SHP77 (cell line): ENCODE results near the gene CSRNP3.
"Not testable (repeated sequence)": the region's sequence is repeated elsewhere in the genome, so short reads cannot be mapped to it uniquely, and the experiment has no call there.

Source experiments
- DNase-seq, 2 experiments: peaks; one replicate each; lab custom pipeline; 2025; lab: John Stamatoyannopoulos, UW

The CSRNP3 gene

DNA sequence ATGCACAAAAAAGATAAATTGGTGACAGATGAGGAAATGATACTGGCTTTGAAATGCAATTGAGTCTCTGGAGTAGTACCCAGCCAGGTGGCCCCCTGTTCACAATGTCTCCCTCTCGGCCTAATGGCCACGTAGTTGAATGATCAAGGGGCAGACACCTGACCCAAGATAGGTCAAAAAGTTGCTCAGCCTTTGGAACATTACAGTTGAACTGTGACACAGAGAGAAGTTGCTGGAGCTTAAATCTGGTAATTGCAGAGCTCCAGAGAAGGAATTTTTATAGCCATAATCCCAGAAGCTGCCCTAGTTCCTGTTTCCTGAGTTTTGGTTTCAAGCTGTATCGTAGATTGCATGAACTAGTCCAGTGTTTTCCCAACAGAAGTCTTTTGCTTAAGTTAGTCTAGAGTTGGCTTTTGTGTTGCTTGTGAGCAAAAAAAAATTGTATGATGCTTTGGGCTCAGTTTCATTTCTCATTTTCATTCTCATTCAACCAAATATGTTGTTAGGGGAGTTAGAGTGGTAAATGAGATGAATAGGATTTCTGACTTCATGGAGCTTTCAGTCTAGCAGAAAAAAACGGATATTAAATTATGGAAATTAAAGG is 117.9 kb downstream of the CSRNP3 start:
- no peak for DNase-seq

DNA sequence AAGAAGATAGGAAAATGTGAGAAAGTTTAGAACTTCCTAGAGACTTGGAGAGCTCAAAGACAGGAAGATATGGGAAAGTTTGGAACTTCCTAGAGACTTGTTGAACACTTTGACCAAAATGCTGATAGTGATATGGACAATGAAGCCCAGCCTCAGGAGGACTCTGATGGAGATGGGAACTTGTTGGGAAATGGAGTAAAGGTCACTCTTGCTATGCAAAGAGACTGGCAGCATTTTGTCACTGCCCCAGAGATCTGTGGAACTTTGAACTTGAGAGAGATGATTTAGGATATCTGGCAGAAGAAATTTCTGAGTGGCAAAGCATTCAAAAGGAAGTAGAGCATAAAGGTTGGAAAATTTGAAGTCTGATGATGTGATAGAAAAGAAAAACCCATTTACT is 121.5 kb downstream of the CSRNP3 start:
- DNase-seq: not testable (repeated sequence)

DNA sequence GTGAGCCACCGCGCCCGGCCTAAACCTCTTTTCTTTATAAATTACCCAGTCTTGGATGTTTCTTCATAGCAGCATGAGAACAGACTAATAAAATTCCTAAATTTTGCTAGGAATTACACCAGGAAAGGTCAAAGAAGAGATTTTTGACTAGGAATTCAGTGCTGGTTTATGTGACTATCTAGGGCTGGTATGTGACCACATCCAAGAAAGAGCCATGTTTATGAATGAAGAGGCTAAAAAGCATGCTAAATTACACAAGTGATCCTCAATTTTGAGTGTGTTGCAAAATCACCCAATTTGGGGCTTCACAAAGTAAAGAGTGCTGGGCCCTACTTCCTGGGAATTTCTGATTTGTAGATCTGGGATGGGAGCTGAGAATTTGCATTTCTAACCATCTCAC is 123.6 kb downstream of the CSRNP3 start:
- no peak for DNase-seq

DNA sequence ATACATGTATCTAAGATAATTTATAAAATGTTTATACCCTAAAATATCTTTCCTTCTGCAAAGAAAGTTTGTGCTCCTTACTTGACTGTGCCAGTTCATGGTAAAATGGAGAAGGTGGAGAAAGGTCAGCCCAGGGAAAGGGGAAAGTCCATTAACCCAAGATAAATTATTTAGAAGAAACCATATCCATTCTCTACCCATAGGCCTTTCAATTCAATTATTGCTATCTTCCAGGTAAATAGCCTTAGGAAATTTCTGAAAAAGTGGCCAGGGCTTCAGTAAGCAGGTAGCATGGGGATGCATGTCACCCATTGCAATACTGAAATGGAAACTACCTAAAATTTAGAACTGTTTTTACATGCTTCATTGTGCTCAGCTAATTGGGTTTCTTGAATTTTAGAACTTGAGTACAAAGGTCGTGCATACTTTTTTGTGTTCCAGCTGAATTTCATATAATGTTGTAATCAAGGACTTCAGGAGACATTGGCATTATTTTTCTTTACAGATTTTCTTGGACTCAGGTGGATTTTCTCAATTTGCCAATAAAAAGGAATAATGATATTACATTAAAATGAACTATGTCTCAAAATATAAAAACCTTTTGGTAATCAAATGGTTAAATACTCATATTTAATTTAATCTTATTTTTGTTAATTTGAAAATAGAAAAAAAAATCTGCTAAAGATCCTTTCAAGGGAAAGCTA is 124.9 kb downstream of the CSRNP3 start:
- DNase-seq: no peak

DNA sequence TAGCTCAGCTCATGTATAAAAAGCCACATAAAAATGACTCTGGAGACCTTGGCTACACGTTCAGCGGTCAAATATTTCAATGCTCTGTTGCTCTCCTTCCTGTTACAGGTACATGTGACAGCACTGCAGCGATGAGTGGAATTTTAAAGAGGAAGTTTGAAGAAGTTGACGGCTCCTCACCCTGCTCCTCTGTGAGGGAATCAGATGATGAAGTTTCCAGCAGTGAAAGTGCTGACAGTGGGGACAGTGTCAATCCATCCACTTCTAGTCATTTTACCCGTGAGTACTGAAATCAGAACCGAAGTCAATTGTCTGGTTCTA is 125.4 kb downstream of the CSRNP3 start:
- no peak for DNase-seq

DNA sequence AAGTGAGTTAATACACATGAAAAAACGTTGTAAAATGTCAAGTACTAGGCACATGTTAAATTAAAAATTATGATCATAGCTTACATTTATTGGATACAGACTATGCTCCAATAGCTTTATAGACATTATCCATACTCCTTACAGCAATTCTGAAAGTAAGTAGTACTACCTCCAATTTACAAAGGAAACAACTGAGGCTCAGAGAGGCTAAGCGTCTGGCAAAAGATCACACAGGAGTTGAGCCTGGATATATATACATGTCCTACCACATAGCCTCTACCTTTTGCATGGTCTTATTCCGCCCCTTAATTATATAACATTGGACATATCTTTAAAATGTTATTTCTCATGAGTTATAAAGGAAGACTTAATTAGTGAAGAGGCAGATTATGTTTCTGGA is 127.3 kb downstream of the CSRNP3 start:
- DNase-seq: no peak

DNA sequence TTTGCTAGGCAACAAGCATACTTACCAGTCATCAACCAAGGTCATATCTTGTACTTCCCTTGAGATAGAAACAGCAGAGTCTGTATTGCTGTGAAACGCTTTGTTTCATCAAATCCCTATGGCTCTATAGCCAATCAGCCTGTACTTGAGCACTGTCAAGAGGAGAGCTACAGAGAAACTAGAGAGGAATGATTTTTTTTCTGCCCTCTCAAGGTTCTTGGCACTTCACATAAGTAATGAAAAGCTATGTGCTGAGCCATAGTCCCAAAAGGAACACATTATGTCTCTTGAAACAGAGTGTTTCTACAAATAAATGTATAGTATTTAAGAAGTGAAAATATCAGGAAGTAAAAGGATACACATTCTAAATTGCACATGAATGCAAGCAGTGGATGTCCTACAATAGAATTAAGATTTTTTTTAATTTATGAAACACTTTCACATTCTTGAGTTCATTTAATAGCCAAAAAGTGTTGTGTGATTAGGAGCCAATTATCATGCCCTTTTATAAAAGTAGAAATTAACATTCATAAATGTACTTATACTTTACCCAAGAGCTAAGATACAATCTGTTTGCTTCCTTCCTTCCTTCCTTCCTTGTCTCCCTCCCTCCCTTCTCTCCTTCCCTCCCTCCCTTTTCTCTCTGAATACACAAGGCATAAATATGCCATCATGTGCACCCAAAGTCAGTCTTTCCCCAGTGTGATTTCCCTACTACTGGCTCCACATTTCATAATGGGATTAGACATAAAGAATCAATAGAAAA is 131.8 kb downstream of the CSRNP3 start:
- no peak for DNase-seq

DNA sequence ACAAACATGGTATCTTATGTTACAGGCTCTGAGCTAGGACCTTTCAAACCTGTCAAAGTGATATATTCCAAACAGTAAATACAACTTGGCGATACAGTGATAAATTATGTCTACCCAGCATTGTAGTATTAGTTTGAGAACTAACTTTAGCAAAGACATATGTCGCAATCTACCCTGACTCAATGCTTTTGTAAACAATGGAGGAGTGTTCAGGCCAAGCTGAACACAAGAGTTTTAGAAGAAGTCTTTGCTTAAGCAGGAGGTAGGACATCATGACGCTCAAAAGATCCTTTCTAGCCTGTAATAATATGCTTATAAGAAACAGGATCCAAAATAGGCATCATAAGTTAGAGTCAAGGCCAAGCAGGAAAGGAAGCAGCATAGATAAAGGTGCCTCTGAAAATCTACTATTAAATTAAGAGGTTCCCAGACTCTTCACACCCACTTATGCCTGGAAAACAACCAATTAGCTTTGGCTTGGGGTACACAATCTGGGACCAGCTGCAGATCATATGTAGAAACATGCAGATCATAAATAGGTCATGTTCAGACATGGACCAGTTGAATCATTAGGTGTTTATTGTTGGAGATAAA is 132.5 kb downstream of the CSRNP3 start:
- DNase-seq: no peak

DNA sequence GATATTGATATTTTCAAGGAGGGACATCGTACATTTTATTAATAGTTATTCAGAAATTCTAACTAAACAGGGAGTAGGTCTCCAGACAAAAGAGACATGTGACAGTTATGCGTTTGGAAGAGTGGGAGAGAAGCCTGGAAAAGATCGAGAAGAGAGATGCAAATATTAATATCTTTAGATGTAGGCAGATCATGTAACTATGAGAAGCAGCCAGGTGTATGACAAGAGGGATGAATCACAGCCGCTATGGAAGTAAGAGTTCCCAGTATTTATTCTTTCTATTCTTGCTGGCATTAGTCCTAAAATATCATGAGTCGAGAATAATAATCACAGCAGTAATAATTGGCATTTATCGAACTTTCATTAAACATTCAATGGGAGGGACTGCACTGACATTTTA is 140.2 kb downstream of the CSRNP3 start:
- no peak for DNase-seq

DNA sequence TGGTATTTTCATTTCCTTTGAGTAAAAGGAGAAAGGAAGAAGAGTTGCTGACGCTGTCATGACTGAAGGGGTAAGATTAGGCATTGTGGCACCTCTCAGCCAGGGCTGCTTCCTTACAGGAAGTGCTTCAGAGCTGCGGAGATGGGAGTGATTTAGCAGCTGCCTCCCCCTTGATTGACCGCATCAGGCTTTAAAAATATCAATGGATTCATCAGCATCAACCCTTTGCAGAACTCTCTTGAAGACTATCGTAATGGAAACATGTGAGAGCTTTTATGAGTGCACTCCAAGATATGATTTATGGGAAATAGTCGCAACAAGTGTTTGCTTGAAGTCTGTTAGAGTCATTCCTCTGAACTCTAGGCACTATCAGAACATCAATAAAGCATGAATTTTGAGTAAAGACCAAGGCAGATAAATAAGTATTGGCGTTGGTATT is 141.1 kb downstream of the CSRNP3 start:
- DNase-seq: peak; percentile 52 to 64

DNA sequence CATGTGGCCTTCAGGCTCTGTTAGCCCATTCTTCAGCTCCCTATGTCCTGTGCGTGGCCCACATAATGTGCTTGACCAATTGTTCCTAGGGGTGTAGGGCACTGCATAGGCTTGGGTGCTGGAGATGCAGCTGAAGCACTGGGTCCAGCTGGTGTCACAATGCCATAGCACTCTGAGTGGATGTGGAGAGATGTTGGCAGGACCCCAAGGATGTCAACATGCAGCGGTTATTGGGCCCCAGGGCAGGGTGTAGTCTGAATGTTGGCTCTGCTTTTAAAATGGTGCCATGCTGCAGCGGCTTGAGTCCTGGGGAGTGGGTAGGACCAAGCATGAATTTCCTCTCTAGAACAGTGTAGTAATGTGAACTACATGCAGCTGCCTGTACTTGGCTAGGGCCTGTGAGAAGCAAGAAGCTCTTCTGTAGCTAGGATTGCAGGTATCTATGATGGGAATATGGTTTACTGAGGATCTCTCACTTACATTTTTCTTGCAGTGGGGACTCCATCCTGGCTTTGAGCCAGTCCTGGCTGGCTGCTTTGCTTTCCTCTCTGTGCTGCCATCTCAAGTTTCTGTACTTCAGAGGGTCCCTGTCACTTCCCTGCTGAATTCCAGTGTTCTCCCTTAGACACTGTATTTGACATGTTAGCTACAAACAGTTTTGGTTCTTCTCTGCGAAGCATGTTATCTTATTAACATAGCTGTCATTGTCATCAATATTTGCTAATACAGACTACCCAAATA is 148.4 kb downstream of the CSRNP3 start:
- peak; percentile 23 to 47 for DNase-seq

DNA sequence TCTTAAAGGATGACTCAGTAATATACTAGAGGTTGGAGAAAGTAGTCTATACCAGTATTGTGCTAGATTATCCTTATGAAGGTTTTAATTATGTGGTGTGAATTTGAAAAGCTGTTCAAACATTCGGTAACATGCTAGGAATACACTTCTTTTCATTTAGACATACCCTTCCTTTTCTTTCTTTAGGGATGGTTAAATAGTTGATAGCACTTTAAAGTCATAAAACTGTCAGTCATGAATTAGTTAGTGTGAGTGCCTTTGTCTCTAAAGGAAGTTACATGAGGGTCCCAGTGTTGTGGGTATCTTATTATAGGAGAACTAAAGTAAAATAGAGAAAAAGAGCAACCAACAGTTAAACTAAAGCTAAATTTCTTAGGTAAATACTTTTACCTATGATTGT is 149.3 kb downstream of the CSRNP3 start:
- no peak for DNase-seq

DNA sequence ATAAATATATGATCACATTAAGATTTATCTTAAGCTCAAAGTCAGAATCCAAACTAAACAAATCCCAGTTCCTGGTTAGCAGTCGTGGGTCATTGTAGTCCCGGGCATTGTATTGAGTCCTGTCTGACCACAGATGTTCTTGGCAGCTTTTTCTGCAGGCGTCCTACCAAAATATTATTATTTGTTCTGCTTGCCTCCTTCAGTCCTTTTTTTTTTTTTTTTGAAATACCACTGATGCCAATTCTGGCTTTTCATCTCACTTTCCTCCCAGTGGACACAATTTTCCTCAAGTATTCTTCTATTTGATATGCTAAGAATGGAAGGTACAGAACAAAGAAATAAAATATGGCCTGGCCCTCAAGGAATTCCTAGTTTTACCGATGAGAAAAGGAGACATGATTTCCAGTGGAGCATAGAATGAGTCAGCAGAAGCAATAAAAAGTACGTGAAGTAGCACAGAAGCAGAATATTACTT is 151.6 kb downstream of the CSRNP3 start:
- no peak for DNase-seq

DNA sequence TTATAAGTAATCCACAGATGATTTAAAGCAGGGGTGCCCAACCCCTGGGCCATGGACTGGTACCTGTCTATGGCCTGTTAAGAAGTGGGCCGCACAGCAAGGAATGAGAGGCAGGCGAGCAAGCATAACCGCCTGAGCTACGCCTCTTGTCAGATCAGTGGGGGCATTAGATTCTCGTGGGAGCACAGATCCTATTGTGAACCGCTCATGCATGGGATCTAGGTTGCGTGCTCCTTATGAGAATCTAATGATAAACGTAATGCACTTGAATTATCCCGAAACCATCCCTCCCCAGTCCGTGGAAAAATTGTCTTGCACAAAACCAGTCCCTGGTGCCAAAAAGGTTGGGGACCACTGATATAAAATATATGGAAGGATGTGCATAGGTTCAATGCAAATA is 153.7 kb downstream of the CSRNP3 start:
- no peak for DNase-seq

DNA sequence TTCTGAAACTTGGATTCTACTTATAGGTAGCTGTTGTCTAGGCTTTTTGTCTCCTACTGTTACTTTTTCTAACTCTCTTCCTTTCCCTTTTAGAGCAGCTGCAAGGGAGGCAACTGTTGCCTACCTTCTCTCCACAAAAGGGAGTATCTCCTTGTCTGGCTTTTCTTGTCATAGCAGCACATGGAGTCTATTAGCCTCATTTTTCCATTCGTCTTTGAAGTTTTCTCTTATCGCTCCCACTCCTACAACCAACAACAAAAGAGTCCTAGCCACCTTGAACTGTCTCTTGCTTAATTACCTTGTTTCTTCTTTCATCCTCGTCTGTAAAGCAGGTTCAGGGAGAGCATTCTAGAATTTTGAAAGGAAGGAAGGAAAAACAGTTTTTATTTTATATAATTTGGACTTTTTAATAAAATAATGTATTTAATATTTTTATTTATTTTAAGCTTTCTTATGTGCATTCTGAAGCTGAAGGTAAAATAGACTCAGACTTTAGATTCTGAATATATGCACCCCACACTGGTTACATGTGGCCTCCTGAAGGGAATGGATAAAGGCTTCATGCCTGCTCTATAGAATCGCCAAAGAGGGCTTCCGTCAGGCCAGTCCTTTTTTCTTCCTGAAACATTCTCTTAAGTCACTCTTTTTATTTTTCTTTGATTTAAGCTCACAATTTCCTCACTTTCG is 154.4 kb downstream of the CSRNP3 start:
- no peak for DNase-seq

DNA sequence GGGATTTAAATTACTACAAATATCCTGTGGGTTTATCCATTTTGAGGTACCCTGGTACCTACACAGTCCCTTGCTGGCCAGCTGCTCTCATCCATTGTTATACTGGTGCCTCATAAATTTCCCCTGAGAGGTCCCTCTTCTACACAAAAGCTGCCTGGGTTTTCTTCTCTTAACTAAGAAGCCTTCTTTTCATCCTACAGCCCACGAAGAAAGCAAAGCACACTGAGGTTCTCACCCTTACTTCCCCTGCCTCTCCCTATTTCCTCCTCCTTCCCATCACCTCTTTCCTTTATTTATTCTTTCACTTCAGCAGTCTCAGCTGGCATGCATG is 154.9 kb downstream of the CSRNP3 start:
- DNase-seq: no peak

DNA sequence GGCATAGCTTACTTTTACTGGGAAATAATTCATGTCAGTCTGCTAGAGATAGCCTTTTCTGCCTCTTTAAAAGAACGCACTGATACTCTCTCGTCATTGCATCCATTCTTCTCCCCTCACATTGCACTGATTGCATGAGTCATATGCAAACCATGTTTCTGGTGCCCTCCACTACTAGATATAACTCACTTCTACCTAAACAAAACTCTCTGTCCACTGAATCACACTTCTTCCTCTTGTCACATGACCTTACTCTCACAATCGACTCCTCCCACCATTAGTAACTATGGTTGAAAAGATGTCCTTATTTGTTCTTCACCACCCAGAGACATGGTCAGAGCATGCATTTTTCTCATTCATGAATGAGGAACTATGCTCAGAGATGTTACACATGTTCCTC is 158.0 kb downstream of the CSRNP3 start:
- DNase-seq: no peak

DNA sequence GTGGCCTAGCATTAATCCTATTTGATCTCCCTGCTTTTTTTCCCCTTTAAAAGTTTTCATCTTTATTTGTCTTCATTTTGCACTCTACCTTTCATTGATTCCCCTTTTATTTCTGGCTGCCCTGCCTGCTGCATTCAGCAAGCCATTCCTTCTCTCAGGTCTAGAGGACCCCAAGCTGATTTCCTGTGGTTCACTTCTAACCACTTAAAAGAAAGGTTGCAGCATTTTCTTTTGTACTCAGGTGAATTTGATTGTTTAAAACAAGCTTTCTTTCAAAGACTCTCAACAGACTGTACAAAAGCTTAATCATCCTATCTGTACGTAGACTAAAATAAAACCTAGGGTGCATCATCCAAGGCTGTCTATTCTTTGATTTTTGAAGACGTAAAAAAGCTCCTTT is 160.3 kb downstream of the CSRNP3 start:
- DNase-seq: no peak

DNA sequence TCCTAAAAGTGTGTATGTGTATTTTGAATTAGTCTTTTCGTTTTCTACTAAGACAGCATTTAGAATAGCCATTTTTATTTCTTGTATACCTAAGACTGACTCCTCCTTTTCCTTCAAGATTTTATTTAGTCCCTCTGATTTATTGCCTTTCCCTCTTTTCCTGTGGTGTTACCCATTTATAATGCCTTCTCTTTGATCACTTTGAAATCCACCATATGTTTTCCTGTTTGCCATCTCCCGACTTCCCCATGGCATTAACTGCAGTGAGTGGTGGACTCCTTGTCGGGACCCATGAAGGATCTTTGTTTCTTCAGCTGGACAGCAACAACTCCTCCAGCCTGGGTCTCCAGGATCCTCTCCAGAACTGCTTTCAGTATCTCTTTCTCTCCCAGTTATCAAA is 160.7 kb downstream of the CSRNP3 start:
- DNase-seq: no peak

DNA sequence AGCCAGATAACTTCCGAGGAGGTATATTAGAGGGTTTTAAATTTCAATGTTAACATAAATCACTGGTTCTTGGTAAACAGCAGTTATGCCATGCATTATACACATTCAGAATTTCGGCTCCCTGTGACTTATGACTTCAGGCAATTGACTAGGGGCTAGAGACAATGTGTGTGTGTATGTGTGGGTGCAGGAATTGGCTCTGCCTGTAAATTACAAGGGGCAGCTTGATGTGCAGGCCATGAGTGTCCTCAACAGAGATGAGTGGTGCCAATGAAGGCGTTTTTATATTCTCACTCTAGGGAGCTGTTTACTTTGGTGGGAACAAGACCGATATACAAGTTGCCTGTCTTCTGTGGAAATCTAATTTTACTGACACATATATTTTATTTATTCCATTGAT is 161.6 kb downstream of the CSRNP3 start:
- no peak for DNase-seq

DNA sequence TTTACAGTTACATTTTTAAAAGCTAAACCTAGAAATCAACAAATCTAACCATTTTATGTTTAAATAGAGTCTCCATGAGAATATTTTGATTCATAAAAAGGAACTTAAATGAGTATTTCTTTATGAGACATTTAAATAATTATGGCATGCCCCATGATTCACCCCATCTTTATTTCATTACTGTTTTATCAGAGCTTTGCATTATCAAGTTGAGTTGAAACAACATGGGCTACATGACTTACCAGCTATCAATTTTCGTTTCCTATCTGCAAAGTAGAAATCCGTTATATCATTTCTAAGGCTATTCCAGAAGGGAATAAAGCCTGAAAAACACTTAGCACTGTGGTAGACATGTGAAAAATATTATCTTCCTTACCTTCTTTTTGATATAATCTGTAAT is 163.1 kb downstream of the CSRNP3 start:
- DNase-seq: no peak

DNA sequence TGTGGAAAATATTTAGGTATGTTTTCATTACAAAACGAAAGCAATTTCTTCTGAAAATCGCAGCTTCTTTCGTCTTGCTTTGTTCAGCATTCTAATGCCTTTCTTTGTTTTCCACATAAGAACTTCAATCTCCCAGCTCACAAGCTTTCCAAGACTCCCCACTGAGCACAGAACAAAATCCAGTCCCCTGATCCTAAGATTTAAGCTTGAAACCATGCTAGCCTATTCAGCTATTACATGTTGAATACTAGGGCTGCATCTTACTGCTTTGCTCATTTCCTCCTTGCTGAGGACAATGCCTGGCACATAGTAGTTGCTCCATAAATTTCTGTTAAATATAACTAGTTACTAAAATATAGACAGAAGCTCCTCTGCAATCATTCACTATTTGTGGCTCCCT is 163.9 kb downstream of the CSRNP3 start:
- no peak for DNase-seq
